HCT116 (cell line): ENCODE measurements around the gene BTLA.

Source experiments
- CEBPB ChIP-seq: IDR thresholded peaks from 2 replicates; pipeline ENCODE4 v1.6.1; 2012; ENCODE audit warnings: low read depth
- EZH2 ChIP-seq: fragments of 200-600 bp; sonication (generic); IDR thresholded peaks from 2 replicates; pipeline ENCODE4 v1.6.1; 2017; ENCODE audit warnings: antibody characterized with exemption, mixed run types
- POLR2A ChIP-seq: IDR thresholded peaks from 2 replicates; pipeline ENCODE4 v1.7.0; 2011; ENCODE audit warnings: borderline replicate concordance; ENCODE audit not compliant: insufficient read depth, insufficient read length; ENCODE audit errors: extremely low read depth
- SP1 ChIP-seq: IDR thresholded peaks from 2 replicates; pipeline ENCODE4 v1.6.1; 2012; ENCODE audit warnings: low read depth
- TCF7L2 ChIP-seq: IDR thresholded peaks from 2 replicates; pipeline ENCODE4 v1.7.0; 2011; ENCODE audit warnings: borderline replicate concordance, inconsistent platforms; ENCODE audit not compliant: insufficient read depth, insufficient read length; ENCODE audit errors: extremely low read depth
- ZBTB33 ChIP-seq: IDR thresholded peaks from 2 replicates; pipeline ENCODE4 v1.6.1; 2011; ENCODE audit warnings: mild to moderate bottlenecking, low read length, moderate library complexity; ENCODE audit not compliant: insufficient replicate concordance; ENCODE audit errors: extremely low read depth

GRCh38 chr3:112437146-112438022, 61.9 kb downstream of the BTLA start:
- TF ChIP-seq TCF7L2 (no peak), CEBPB (no peak), SP1 (no peak), ZBTB33 (no peak), POLR2A (no peak), EZH2 (no peak)
